A673 (cell line): ENCODE results near the gene PALD1. TPM values are rescaled to one million over a fixed set of nuclear protein-coding genes. Genes with fewer than 3 reads are reported as not detected.

ENCODE experiments used
- BruUV-seq: library from RNA; stranded (reverse); fragments of 400-500 nt; replicated peaks from 2 replicates; lab custom pipeline; 2021; lab: Mats Ljungman, UMichigan
- CTCF ChIA-PET: fragments of 300-600 bp; sonication (Branson Sonifier 250); formaldehyde crosslinking; loops from one replicate; lab custom pipeline; 2022; ENCODE audit warnings: antibody characterized with exemption; lab: Charles Lee
- POLR2A ChIA-PET: fragments of 300-600 bp; sonication (Branson Sonifier 250); formaldehyde crosslinking; loops from one replicate; lab custom pipeline; 2022; ENCODE audit warnings: antibody characterized with exemption; ENCODE audit not compliant: low non-redundant PET; lab: Charles Lee
- DNase-seq: peaks from one replicate; pipeline ENCODE4 v3.0.0-alpha.2; 2015; ENCODE audit warnings: low spot score
- H3K27ac ChIP-seq: fragments of 200-600 bp; sonication (generic); 2 replicates; pipeline ENCODE4 v1.5.1; 2016; ENCODE audit warnings: mixed run types, low read depth, mild to moderate bottlenecking, mixed read lengths, antibody characterized with exemption, low read length; ENCODE audit not compliant: poor library complexity, severe bottlenecking
- H3K27me3 ChIP-seq: fragments of 200-600 bp; sonication (generic); replicated peaks from 2 replicates; pipeline ENCODE4 v1.6.1; 2017; ENCODE audit warnings: mixed run types, low read depth, mild to moderate bottlenecking, mixed read lengths, antibody characterized with exemption, low read length; ENCODE audit not compliant: insufficient read depth, poor library complexity
- H3K36me3 ChIP-seq: fragments of 200-600 bp; sonication (generic); 2 replicates; pipeline ENCODE4 v1.6.1; 2016; ENCODE audit warnings: mixed run types, mild to moderate bottlenecking, mixed read lengths, antibody characterized with exemption, low read length; ENCODE audit not compliant: insufficient read depth, poor library complexity, severe bottlenecking
- H3K4me1 ChIP-seq: fragments of 200-600 bp; sonication (generic); 2 replicates; pipeline ENCODE4 v1.6.1; 2017; ENCODE audit warnings: mixed run types, mild to moderate bottlenecking, mixed read lengths, antibody characterized with exemption, low read length; ENCODE audit not compliant: insufficient read depth, poor library complexity, severe bottlenecking
- H3K4me3 ChIP-seq: fragments of 200-600 bp; sonication (generic); 2 replicates; pipeline ENCODE4 v1.5.1; 2016; ENCODE audit warnings: low read depth, mixed run types, mild to moderate bottlenecking, mixed read lengths, low read length; ENCODE audit not compliant: poor library complexity, severe bottlenecking
- H3K9me3 ChIP-seq: fragments of 200-600 bp; sonication (generic); 2 replicates; pipeline ENCODE4 v1.6.1; 2016; ENCODE audit warnings: mixed run types, low read depth, mild to moderate bottlenecking, mixed read lengths, antibody characterized with exemption, low read length; ENCODE audit not compliant: poor library complexity, severe bottlenecking
- EZH2 ChIP-seq: fragments of 200-600 bp; sonication (generic); IDR thresholded peaks from 2 replicates; pipeline ENCODE4 v1.6.1; 2017; ENCODE audit warnings: borderline replicate concordance, low read depth, mild to moderate bottlenecking, mixed read lengths, antibody characterized with exemption, low read length; ENCODE audit not compliant: poor library complexity, severe bottlenecking
- intact Hi-C: fragments of 100-400 bp; cut with micrococcal nuclease; formaldehyde crosslinking; loops from one replicate; pipeline ENCODE4 v1.10.0; 2022; ENCODE audit not compliant: unreplicated experiment
- total RNA-seq: library from RNA; stranded (reverse); gene quantifications from 2 replicates; pipeline ENCODE4 v1.2.3, GENCODE V29; 2021
- TF ChIP-seq, protein P1 (sequence below): fragments of 300-800, 200-600 bp; sonication (generic); conservative IDR thresholded peaks from 2 replicates; pipeline ENCODE4 v1.5.1; 2017; ENCODE audit warnings: low read depth, mild to moderate bottlenecking, antibody characterized with exemption, low read length, moderate library complexity, mixed read lengths

PALD1 gene
- total RNA-seq, 1 experiment from 2014 or later = 9.0 TPM

DNA sequence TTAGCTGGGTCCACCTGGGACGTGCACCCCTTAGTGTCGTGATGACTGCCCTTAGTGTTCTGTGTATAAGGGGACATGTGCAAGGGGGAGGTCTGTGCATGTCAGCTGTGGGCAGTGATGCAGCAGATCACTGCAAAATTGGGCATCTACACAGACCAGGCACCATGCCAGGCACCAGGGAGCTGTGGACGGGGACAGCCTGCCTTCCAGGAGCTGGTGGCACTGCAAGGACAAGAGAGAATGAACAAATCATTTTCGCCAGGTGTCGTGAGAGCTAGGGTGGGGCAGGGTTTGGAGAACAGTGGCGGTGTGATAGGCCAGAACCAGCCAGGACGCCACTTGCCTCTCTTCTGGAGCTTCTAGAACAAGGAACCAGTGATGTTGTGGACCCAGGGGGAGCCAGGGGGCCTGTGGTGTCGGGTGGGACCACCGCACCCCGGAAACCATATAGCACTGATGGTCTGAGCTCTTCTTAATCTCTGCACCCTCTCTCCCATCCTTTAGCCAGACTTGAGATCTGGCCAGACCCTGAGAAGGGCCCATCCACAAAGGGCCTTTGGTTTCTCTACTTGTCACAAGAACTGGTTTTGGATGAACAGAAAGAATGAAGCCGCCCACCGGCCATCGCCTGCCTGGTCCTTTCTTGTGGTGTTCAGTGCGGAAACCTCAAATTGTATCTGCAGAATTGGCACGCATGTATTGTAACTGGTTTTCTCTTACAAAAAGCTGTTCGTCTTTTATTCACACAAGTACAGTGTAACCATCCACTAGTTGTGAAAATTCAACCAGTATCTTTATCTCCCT lies 93.3 kb downstream of the PALD1 start:
- TF ChIP-seq EZH2 = no peak
- TF ChIP-seq, protein P1, sequence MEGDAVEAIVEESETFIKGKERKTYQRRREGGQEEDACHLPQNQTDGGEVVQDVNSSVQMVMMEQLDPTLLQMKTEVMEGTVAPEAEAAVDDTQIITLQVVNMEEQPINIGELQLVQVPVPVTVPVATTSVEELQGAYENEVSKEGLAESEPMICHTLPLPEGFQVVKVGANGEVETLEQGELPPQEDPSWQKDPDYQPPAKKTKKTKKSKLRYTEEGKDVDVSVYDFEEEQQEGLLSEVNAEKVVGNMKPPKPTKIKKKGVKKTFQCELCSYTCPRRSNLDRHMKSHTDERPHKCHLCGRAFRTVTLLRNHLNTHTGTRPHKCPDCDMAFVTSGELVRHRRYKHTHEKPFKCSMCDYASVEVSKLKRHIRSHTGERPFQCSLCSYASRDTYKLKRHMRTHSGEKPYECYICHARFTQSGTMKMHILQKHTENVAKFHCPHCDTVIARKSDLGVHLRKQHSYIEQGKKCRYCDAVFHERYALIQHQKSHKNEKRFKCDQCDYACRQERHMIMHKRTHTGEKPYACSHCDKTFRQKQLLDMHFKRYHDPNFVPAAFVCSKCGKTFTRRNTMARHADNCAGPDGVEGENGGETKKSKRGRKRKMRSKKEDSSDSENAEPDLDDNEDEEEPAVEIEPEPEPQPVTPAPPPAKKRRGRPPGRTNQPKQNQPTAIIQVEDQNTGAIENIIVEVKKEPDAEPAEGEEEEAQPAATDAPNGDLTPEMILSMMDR = no peak
- Histone ChIP-seq H3K9me3 (no peaks in the 10 kb centered on the region), H3K27ac (no peak overlapping the region), H3K27me3 (no peaks in the 10 kb centered on the region), H3K4me1 (peaks cover 4% of the 10 kb centered on the region), H3K4me3 (no peak overlapping the region), H3K36me3 (no peaks in the 10 kb centered on the region)
- no TSS peak for BruUV-seq
- intact Hi-C loops = no loop called here
- ChIA-PET POLR2A (no interaction called here), CTCF (no interaction called here)
- DNase-seq = no peak

- ChIA-PET CTCF (no interaction called here), POLR2A (no interaction called here)
- Histone ChIP-seq H3K4me3 (no peak overlapping the region), H3K36me3 (no peaks in the 10 kb centered on the region), H3K27ac (no peak overlapping the region), H3K27me3 (no peaks in the 10 kb centered on the region), H3K9me3 (no peaks in the 10 kb centered on the region), H3K4me1 (peaks cover 4% of the 10 kb centered on the region)
- no TSS peak for BruUV-seq
- TF ChIP-seq, protein P1 = no peak
- no peak for TF ChIP-seq EZH2
- DNase-seq = no peak
- intact Hi-C loops = no loop called here
Observed at GRCh38 chr10:70573599-70574506, 95.3 kb downstream of the PALD1 start.

- TF ChIP-seq EZH2 = no peak
- TF ChIP-seq, protein P1 = no peak
- no peak overlapping the region for H3K4me3 ChIP-seq
- no peaks in the 10 kb centered on the region for H3K9me3 ChIP-seq
- ChIA-PET POLR2A (no interaction called here), CTCF (no interaction called here)
- no peak for DNase-seq
- peaks cover 4% of the 10 kb centered on the region for H3K4me1 ChIP-seq
- BruUV-seq = no TSS peak
- intact Hi-C loops = no loop called here
- H3K27ac ChIP-seq = no peak overlapping the region
- H3K36me3 ChIP-seq = no peaks in the 10 kb centered on the region
- H3K27me3 ChIP-seq = no peaks in the 10 kb centered on the region
Observed at GRCh38 chr10:70575486-70575873, 96.9 kb downstream of the PALD1 start.
